Measurements from ENCODE around the gene SLC8A3. TPM values are rescaled to one million over a fixed set of nuclear protein-coding genes. Genes with fewer than 3 reads are reported as not detected.

The SLC8A3 gene
- polyA plus RNA-seq, 1 donor: 5.8 TPM

DNA sequence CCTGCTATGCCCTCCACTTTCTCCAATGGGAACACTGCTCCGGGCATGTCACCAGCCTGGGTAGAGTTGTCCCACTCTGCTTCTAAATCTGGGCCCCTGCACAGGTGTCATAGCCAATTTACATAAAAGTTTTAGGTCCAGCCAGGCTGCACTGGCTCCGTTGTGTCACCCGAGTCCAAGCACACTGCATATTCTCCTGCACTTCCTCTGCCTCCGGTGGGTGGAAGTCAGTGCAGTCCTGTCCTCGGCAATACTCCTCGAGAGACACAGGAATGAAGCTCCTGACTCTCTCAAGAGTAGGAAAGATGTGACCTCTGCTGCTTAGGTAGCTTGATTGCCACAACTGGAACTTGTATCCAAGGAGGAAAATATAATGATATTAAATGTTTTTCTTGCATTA lies 15.2 kb downstream of the SLC8A3 start:
- DNase-seq: no peak

DNA sequence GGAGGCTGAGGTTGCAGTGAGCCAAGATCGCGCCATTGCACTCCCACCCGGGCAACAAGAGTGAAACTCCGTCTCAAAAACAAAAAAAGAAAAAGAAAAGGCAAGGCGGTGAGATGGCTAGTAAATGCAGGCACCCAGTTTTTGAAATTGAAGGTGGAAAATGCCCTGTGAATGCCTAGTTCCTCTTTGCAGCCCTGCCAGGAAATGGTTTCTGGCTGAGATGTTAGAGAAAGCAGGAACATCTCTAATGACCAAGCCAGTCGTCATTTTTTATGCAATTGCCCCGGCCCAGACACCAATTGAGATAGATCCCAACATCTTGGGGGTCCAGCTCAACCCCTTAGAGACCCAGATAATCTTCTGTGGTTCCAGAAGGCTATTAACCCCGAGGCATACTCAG lies 17.0 kb downstream of the SLC8A3 start:
- no peak for DNase-seq

DNA sequence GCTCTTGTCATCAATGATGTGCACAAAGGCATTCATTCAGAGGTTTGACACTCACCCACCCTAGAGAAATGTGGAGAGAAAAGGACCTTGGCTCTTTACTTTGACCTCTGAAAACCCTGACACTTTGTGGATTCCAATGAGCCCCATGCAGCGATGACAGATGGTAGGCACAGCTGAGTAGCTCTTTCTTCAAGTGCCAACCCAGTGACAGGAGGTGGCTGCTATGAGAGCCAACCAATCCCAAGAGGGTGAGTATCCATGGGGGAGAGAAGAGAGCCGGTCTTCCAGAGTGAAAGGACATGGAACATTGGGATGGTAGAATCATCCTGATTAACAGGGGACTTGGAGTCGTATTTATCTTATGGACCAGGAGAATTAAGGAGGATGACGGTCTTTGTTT lies 17.8 kb downstream of the SLC8A3 start:
- DNase-seq: no peak

DNA sequence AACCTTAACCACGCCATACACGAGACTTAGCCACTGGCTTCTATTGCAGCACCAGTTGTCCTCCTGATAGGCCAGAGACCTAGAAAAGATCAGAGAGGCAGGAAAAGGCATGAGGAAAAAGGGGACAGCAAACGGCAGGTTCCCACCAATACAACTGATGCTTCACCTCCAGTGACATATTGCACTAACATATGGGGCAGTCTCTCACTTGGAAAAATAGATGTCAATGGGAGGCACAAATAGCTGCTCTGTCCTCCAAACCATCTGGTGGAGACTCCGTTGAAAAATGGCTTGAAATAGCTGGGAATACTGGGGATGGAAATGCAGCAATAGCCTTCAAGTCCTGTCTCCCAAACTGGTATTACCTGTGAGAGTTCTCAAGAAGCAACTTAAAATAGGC lies 20.3 kb downstream of the SLC8A3 start:
- no peak for DNase-seq

DNA sequence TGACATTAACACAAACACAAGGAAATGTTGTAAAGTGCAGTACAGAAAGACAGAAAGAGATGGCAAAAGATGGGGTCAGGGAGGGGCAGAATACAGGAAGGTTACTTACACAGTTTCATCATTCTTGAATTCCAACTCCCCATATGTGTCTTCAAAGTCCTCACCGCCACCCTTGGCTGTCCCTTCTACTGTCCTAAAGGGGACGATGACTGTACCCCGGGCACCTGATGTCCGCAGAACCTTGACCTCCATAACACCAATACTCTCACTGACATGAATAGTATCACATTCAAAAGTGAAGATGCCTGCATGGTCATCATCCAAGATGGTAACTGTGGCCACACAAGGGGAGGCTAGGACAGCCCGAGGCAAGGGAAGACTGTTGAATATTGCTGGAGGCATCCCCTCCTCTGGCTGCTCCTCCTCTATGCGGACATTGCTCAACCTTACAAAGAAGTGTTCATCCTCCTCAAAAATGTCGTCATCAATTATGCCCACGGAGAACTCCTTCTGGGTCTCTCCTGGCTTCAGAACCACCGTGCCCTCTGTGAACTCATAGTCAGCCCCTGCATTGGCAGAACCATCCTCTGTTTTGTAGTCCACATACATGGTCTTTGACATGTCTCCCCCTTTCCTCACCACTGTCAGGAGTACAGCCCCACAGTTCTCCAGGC lies 22.1 kb downstream of the SLC8A3 start:
- no peak for DNase-seq

DNA sequence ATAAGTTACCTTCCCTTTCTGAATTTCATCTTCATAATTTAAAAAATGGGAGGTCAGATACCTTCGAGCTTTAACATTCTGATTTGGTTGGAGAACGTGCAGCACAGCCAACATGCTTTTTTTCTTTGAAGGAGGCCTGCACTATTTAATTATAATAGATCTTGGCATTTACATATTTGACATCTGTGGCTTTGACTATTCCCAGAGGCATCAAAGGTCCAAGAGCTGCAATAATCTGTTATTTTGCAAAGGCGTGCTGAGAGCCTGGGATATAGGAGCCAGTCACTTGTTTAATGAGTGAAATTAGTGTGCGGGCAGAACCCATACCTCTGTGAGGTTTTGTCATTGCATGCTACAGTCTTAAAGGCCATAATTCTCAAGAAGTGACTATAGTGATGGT lies 26.4 kb downstream of the SLC8A3 start:
- no peak for DNase-seq

DNA sequence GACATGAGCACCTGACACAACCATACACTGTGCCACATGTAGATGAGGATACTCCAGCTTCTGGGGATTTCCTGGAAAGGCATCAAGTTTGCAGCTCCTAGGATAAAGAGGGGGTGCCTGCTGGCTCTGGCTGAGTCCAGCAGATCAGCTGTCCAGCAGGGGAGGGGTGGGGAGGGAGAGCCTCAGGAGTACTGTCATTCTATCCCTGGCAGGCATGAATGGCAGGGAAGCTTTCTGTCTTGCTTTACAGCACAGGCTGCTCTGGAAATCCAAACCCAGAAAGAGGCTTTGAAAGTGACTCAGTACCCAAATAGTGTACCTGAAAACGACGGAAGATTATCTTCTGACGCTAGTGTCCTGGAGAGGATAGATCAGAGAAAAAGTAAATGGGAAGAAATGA lies 32.2 kb downstream of the SLC8A3 start:
- DNase-seq: no peak

DNA sequence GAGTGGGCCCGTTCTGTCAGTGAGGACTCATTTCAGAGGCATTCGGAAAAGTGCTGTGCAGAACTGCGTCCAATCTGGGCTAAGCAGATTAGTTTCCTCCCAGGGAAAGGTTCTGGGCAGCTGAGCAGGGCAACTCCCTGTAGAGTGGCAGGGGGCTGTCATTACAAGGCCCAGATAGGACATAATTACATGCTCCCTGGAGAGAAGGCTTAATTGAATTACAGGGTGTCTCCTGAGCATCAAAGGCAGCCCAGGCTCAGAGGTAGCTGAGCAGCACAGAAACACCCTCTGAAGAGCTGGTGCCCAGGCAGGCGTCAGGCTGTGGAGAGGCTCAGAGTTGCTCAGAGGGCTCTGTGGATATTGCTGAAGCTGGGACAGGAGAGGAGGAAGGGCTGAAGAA lies 36.0 kb downstream of the SLC8A3 start:
- no peak for DNase-seq

DNA sequence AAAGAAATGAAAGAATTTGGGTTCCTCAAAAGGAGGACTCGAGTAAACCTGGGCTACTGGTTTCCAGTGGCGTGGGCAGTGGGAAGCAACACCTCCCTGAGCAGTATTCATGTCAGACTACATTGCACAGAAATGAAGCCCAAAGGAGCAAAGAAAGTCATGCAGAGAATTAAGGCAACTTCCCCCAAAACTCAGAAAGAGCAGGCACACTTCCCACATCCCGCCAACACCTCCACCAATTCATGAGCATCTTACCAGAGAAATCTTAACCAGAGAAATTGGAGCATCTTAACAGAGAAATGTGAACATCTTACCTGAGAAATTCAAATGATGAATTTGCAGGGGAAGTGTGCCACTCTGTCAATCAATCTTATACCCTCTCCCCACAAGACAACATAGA lies 36.7 kb downstream of the SLC8A3 start:
- DNase-seq: no peak

DNA sequence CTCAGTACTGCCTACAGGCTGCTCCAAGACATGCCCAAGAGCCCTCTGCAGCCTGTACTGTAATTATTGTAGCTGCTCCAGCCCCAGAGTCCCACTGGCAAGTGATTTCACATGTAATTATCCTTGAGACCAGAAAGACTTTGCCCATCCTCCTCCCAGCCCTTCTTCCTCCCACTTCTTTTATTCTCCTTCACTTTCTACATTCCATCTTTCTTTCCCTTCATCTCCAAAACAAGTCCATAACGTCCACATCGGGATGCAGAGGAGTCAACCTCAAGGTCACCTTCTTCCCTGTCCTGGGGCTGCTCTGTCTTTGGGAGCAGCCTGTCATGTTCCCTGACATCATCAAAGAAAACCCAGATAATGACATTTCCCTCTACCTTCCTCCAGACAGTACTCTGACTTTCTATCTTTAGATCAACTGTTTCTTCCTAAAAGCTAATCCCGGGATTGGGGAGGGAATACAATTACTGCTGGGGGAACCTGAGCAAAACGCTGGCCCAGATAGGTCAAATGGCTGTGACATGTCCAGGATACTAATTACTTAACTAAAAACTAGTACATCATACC lies 39.1 kb downstream of the SLC8A3 start:
- DNase-seq: no peak

DNA sequence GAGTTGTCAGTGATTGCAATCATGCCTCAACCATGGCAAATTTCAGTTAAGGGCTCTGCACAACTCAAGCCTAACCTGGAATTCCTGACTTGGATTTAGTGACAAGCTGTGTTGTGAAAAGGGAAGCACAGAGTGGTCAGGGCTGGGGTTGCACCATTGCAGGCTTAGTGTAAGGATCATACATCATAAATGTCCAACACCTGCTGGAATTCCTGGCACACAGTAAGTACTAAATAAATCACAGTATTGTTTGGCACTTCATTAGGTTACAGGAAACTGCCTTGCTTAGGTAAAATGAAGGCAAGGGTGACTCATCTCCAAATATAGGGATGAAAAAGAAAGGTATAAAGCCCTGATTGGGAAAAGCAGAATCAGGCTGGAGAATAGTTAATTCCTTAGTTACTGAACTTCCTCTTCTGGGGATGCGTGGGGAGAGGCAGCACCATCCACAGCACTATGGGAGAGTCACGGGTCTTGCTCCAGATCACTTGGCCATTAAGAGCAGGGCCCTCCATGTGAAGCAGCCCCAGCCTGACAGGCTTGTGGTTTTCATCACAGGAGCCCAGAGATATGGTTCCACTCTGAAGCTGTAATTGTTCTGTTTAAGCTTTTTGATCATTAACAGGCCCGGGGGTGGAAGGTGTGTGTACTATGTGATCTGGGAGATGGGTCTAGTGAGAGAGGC lies 39.7 kb downstream of the SLC8A3 start:
- DNase-seq: no peak

DNA sequence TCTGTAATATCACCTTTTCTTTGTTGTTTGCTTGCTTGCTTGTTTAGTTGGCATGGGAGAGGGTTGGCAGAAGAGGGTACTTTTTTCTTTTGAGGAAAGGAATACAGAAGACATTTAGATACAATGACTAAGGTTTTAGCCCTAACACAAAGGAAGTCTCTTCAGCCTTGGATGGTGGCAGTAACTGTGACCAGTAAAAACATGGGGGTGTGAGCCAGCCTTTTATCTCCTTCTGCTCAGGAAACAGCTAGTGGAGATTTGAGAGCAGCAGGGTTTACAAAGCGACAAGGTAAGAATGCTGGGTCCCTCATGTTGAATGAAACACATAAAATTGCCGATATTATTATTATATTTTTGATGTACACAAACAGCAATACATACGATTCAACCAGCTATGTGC lies 40.4 kb downstream of the SLC8A3 start:
- DNase-seq: no peak

DNA sequence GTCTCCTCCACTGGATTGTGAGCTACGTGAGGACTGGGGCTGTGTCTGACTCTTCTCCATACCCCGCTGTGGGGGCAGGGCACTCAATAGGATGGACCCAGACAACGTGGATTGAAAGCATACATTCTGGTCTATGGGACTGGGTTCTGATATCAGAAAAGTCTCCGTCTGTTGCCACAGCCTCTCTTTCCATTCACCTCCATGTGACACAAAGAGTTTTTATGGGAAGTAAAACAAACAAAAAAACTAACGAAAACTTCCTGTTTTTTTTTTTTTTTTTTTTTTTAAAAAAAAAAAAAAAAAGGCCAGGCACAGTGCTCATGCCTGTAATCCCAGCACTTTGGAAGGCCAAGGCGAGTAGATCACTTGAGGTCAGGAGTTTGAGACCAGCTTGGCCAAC lies 44.7 kb downstream of the SLC8A3 start:
- no peak for DNase-seq

DNA sequence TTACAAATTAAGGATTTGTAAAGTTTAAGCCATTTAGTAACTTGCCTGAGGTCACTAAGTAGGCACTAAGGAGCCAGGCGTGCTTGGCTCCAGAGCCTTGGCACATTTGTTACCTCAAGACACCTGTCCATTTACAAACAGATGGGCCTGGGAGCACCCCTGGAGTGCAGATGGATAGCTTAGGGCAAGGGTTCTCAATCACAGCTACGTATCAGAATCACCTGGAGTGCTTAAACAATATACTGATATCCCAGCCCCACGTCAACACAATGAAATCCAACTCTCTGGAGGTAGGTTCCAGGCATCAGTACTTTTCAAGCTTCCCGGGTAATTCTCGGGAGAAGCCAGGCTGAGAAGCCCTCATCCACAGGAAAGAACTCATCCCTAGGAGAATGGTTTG lies 45.4 kb downstream of the SLC8A3 start:
- no peak for DNase-seq

DNA sequence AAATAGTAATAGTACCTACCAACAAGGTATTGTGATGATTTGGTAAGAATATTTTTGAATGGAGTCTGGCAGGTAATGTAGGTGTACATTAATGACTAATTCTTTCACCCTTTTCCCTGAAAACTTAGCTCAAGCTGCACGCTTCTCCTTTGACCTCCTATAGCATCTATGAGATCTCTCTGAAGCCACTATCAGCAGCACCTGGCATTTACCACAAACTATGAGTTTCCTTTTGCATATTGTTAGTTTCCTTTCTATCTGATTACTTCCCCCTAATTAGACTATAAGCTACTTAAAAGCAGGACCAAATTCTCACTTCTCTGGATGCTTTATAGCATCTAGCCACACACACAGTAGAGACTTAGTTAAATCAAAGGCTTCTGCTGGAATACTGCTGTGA lies 48.1 kb downstream of the SLC8A3 start:
- no peak for DNase-seq

DNA sequence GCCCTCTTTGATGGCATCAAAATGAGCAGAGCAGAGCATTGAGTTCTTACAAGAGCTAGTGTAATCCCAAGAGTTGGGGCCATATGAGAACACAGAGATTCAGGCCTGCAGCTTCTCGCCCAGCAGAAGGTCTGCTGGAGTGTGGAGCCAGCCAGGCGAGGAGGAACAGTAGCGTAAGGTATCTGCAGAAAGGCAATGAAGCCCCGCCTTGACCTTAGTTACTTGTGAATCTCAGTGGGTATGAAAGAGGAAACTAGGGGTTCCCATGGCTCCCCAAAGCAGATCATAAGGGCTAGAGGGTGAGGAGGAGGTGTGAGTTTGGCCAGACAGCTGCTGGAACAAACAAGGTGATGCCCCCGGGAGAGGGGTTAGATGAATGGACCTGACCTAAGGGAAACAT lies 49.4 kb downstream of the SLC8A3 start:
- no peak for DNase-seq

DNA sequence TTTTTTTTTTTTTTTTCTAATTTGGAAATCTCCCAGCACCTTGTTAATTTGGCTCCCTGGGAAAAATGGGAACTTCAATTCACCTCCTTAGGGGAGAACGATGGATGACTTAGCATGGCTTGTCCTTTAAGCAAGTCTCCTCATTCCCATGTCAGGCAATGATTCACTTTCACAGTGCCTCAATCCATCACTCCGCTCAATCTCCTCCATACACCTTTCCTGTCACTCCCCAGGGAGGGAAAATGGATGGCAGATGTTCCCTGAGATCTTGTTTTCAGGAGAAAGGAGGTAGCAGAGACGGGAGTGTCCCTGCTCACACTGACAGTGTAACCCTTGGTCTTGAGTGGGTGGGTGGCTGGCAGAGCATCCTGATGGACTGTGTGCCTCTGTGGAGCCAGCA lies 51.0 kb downstream of the SLC8A3 start:
- no peak for DNase-seq

DNA sequence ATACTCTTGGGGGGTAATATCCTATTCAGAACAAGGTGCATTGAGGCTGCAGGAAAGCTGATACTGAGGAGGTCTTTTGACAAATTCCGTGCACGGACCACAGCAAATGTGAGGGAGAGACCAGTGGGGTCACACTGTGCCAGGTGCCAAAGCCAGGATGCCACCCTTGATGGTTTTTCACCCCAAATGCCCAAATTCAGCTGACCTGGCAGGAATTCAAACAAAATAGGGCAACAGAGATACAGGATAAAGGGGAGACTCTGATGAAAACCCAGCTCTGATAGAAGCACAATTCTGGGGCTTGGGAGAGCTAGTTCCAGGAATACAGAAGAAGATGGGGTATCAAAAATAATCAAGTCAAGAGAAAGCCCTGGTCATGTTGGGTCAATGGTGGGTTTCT lies 55.3 kb downstream of the SLC8A3 start:
- no peak for DNase-seq

DNA sequence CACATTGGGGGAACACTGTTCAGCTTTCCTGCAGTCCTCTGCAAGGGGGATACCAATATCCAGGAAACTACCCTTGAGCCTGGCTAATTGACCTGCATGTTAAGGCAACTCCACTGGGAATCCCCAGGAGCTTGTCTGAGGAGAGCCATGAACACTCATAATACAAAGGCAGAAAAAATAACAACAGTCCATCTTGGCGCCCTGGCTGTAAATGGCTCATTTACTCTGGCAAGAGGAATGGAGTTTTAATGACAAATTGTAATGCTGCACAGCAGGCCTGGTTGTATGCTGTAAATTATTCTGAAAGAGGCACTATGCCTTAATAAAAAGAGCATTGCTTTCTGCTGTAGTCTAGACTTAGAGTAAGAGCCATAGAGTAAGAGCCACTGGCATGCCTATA lies 58.3 kb downstream of the SLC8A3 start:
- DNase-seq: no peak

DNA sequence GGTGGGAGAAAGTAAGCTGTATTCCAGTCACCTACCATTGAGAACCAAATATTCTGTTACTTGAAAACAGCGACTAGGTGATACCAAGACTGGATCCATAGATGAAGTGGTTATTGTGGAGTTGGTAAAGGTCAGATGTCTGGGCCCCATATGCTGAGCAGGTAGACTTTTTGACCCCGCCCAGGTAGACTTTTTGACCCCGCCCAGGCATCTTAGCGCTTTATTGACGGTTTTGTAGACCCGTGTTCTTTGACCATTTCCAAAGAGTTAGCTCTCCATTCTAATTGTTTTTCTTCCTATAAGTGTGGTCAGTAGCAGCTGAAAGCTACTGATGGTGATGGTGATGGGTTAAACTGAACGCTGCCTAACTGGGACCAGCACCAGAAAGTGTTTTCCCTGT lies 61.6 kb downstream of the SLC8A3 start:
- no peak for DNase-seq

DNA sequence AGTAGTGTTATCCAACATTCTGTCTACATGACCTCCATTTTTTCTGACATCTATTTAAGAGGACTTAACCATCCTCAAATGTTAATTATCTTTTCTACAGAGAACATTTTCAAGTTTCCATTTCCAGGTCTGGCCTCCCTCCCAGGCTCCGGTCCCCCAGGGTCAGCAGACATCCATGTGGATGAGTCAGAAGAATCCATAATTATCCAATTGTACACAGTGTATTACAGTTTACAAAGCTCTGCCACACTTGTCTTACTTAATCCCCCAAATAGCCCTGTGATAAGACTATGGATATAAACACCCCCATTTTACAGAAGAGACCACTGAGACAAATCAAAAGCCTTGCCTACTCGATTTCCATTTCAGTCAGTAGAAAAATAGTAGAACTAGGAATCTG lies 65.0 kb downstream of the SLC8A3 start:
- no peak for DNase-seq

DNA sequence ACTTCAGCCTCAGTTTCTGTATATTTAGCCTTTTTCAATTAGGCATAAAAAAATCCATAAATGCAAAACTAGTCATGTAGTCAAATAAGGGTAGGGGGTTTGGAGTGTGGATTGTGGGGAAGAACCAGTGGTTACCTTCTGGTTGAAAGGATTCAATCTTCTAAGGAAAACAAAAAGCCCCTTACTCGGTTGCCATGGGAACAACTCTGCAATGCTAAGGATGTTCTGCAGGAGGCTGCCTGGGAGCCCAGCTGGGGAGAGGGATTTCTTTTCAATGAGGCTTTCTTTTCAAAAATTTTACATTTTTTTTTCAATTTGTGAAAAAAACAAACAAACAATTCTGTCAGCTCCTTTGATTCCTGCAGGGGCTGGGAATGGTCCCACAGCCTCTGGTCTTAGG lies 67.2 kb downstream of the SLC8A3 start:
- DNase-seq: no peak

DNA sequence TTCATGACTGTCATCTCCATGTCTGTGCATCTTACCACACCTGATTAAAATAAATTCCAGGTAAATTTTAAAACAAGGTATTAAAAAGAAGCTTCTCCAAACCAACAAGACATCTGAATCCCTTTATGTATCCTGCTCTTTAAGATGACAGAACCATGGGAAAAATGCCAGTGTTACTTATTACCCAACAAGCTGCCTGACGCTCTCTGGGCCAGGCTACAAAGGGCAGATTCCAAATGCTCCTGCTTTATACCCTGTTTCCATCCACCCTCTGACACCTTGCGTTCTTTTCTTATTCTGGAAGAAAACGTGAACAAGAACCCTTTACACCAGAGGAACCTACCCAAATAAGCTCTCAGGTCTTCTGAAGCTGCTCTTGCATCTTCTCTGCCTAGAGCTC lies 70.7 kb downstream of the SLC8A3 start:
- no peak for DNase-seq

DNA sequence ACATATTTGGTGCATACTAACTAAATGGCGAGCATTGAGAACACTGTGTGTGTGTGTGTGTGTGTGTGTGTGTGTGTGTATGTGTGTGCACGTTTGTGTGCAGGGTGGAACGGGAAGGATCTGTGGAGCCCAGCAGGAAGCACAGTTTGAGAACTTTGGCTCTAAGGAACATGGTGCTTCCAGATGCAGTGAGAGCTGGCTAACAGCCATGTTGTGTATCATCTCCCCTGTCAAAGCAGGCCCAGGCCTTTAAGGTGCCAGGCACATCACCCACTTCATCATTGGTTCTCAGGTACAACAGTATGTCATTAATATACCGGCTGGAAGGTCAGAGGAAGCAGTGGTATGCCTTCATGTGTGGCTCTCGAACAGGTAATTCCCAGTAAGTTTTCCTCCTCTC lies 72.5 kb downstream of the SLC8A3 start:
- no peak for DNase-seq

Data from hindlimb muscle (tissue), 1 donor.